Mucosa of rectum (tissue), 2 donors: ENCODE results near the gene LINGO1.

Experiments
- H3K27ac ChIP-seq, 2 donors: one replicate each; pipeline ENCODE4 v1.7.0; 2013; ENCODE audit warnings: inconsistent platforms in 2 of 2, low read depth in 2 of 2, low read length in 2 of 2
- H3K27me3 ChIP-seq, 2 donors: one replicate each; pipeline ENCODE4 v1.7.0; 2013; ENCODE audit warnings: low read length in 2 of 2; ENCODE audit not compliant: control insufficient read depth in 2 of 2, insufficient read depth in 2 of 2
- H3K36me3 ChIP-seq, 2 donors: one replicate each; pipeline ENCODE4 v1.7.0; 2013; ENCODE audit warnings: low read length in 2 of 2; ENCODE audit not compliant: control insufficient read depth in 2 of 2, insufficient read depth in 2 of 2
- H3K4me1 ChIP-seq, 2 donors: one replicate each; pipeline ENCODE4 v1.7.0; 2013; ENCODE audit warnings: low read length in 2 of 2, mild to moderate bottlenecking in 1 of 2; ENCODE audit not compliant: control insufficient read depth in 2 of 2, insufficient read depth in 2 of 2
- H3K4me3 ChIP-seq, 2 donors: one replicate each; pipeline ENCODE4 v1.7.0; 2013; ENCODE audit warnings: low read length in 2 of 2
- H3K9ac ChIP-seq, 2 donors: one replicate each; pipeline ENCODE4 v1.7.0; 2013; ENCODE audit warnings: low read length in 2 of 2, low read depth in 1 of 2, mild to moderate bottlenecking in 1 of 2
- H3K9me3 ChIP-seq, 2 donors: one replicate each; pipeline ENCODE4 v1.7.0; 2013; ENCODE audit warnings: low read length in 2 of 2; ENCODE audit not compliant: control insufficient read depth in 2 of 2
- donor health status: healthy.
- donor health status: Normal muscosa, but diverticular disease.

The LINGO1 gene

GRCh38 chr15:77565378-77565915 lies 67.3 kb downstream of the LINGO1 start:
- peaks cover 0 to 1% of the 10 kb centered on the region in 2 donors for H3K27me3 ChIP-seq
- H3K9ac ChIP-seq: no peak overlapping the region
- no peak overlapping the region for H3K4me3 ChIP-seq
- H3K27ac ChIP-seq: no peak overlapping the region
- no peaks in the 10 kb centered on the region for H3K9me3 ChIP-seq
- peaks cover 0 to 5% of the 10 kb centered on the region in 2 donors for H3K4me1 ChIP-seq
- no peaks in the 10 kb centered on the region for H3K36me3 ChIP-seq

GRCh38 chr15:77564938-77565337 lies 67.8 kb downstream of the LINGO1 start:
- Histone ChIP-seq H3K9me3 (no peaks in the 10 kb centered on the region), H3K4me1 (peaks cover 0 to 5% of the 10 kb centered on the region in 2 donors), H3K36me3 (no peaks in the 10 kb centered on the region), H3K27ac (no peak overlapping the region), H3K9ac (no peak overlapping the region), H3K27me3 (peaks cover 0 to 1% of the 10 kb centered on the region in 2 donors), H3K4me3 (no peak overlapping the region)

- Histone ChIP-seq H3K9ac (no peak overlapping the region), H3K9me3 (no peaks in the 10 kb centered on the region), H3K27ac (no peak overlapping the region), H3K36me3 (no peaks in the 10 kb centered on the region), H3K4me1 (peaks cover 0 to under 1% of the 10 kb centered on the region in 2 donors), H3K4me3 (no peak overlapping the region), H3K27me3 (peaks cover 0 to 1% of the 10 kb centered on the region in 2 donors)
These were observed 68.4 kb downstream of the LINGO1 start for GRCh38 chr15:77564341-77564740.

GRCh38 chr15:77563623-77564156 lies 69.0 kb downstream of the LINGO1 start:
- Histone ChIP-seq H3K9ac (no peak overlapping the region), H3K36me3 (no peaks in the 10 kb centered on the region), H3K27ac (no peak overlapping the region), H3K4me3 (no peak overlapping the region), H3K4me1 (no peaks in the 10 kb centered on the region), H3K9me3 (no peaks in the 10 kb centered on the region), H3K27me3 (no peaks in the 10 kb centered on the region)
